Mucosa of rectum (tissue), 2 donors: Measurements from ENCODE around the gene SPSB3.

Experiments
- H3K27ac ChIP-seq, 2 donors: one replicate each; pipeline ENCODE4 v1.7.0; 2013; ENCODE audit warnings: inconsistent platforms in 2 of 2, low read depth in 2 of 2, low read length in 2 of 2
- H3K27me3 ChIP-seq, 2 donors: one replicate each; pipeline ENCODE4 v1.7.0; 2013; ENCODE audit warnings: low read length in 2 of 2; ENCODE audit not compliant: control insufficient read depth in 2 of 2, insufficient read depth in 2 of 2
- H3K36me3 ChIP-seq, 2 donors: one replicate each; pipeline ENCODE4 v1.7.0; 2013; ENCODE audit warnings: low read length in 2 of 2; ENCODE audit not compliant: control insufficient read depth in 2 of 2, insufficient read depth in 2 of 2
- H3K4me1 ChIP-seq, 2 donors: one replicate each; pipeline ENCODE4 v1.7.0; 2013; ENCODE audit warnings: low read length in 2 of 2, mild to moderate bottlenecking in 1 of 2; ENCODE audit not compliant: control insufficient read depth in 2 of 2, insufficient read depth in 2 of 2
- H3K4me3 ChIP-seq, 2 donors: one replicate each; pipeline ENCODE4 v1.7.0; 2013; ENCODE audit warnings: low read length in 2 of 2
- H3K9ac ChIP-seq, 2 donors: one replicate each; pipeline ENCODE4 v1.7.0; 2013; ENCODE audit warnings: low read length in 2 of 2, low read depth in 1 of 2, mild to moderate bottlenecking in 1 of 2
- H3K9me3 ChIP-seq, 2 donors: one replicate each; pipeline ENCODE4 v1.7.0; 2013; ENCODE audit warnings: low read length in 2 of 2; ENCODE audit not compliant: control insufficient read depth in 2 of 2
- donor health status: healthy.
- donor health status: Normal muscosa, but diverticular disease.

SPSB3 gene

GRCh38 chr16:1752853-1753252 is 29.5 kb downstream of the SPSB3 start:
- H3K27me3 ChIP-seq: no peaks in the 10 kb centered on the region
- H3K27ac ChIP-seq: no peak overlapping the region
- no peak overlapping the region for H3K9ac ChIP-seq
- H3K4me1 ChIP-seq: peaks cover 7 to 8% of the 10 kb centered on the region in 2 donors
- H3K36me3 ChIP-seq: peaks cover 31 to 35% of the 10 kb centered on the region in 2 donors
- no peaks in the 10 kb centered on the region for H3K9me3 ChIP-seq
- no peak overlapping the region for H3K4me3 ChIP-seq

- Histone ChIP-seq H3K9ac (no peak overlapping the region), H3K27ac (no peak overlapping the region), H3K27me3 (no peaks in the 10 kb centered on the region), H3K4me1 (peaks cover 0 to 3% of the 10 kb centered on the region in 2 donors), H3K36me3 (peaks cover 39 to 42% of the 10 kb centered on the region in 2 donors), H3K4me3 (no peak overlapping the region), H3K9me3 (no peaks in the 10 kb centered on the region)
Observed at GRCh38 chr16:1751946-1752345, 30.4 kb downstream of the SPSB3 start.

- no peak overlapping the region for H3K9ac ChIP-seq
- H3K4me3 ChIP-seq: no peak overlapping the region
- no peak overlapping the region for H3K27ac ChIP-seq
- H3K36me3 ChIP-seq: peaks cover 50 to 53% of the 10 kb centered on the region in 2 donors
- H3K9me3 ChIP-seq: no peaks in the 10 kb centered on the region
- no peaks in the 10 kb centered on the region for H3K27me3 ChIP-seq
- no peaks in the 10 kb centered on the region for H3K4me1 ChIP-seq
Observed at GRCh38 chr16:1749152-1750117, 32.9 kb downstream of the SPSB3 start.

GRCh38 chr16:1747934-1748333 is 34.4 kb downstream of the SPSB3 start:
- H3K36me3 ChIP-seq: peaks cover 55 to 57% of the 10 kb centered on the region in 2 donors

GRCh38 chr16:1746693-1747195 is 35.6 kb downstream of the SPSB3 start:
- Histone ChIP-seq H3K27ac (no peak overlapping the region), H3K9me3 (no peaks in the 10 kb centered on the region), H3K4me3 (no peak overlapping the region), H3K4me1 (no peaks in the 10 kb centered on the region), H3K36me3 (peaks cover 50 to 51% of the 10 kb centered on the region in 2 donors), H3K27me3 (no peaks in the 10 kb centered on the region), H3K9ac (no peak overlapping the region)

More at GRCh38 chr16:1747934-1748333, 34.4 kb downstream of the SPSB3 start:
- no peak overlapping the region for H3K9ac ChIP-seq
- H3K27me3 ChIP-seq: no peaks in the 10 kb centered on the region
- no peaks in the 10 kb centered on the region for H3K9me3 ChIP-seq
- no peak overlapping the region for H3K27ac ChIP-seq
- H3K4me1 ChIP-seq: no peaks in the 10 kb centered on the region
- no peak overlapping the region for H3K4me3 ChIP-seq

- Histone ChIP-seq H3K9ac (no peak overlapping the region), H3K9me3 (no peaks in the 10 kb centered on the region), H3K27me3 (no peaks in the 10 kb centered on the region), H3K36me3 (peaks cover 46 to 48% of the 10 kb centered on the region in 2 donors), H3K27ac (no peak overlapping the region), H3K4me3 (no peak overlapping the region), H3K4me1 (no peaks in the 10 kb centered on the region)
Observed at GRCh38 chr16:1745900-1746692, 36.3 kb downstream of the SPSB3 start.

GRCh38 chr16:1745181-1745899 is 37.0 kb downstream of the SPSB3 start:
- Histone ChIP-seq H3K9ac (no peak overlapping the region), H3K27me3 (no peaks in the 10 kb centered on the region), H3K9me3 (no peaks in the 10 kb centered on the region), H3K27ac (no peak overlapping the region), H3K4me1 (no peaks in the 10 kb centered on the region), H3K4me3 (no peak overlapping the region), H3K36me3 (peaks cover 44 to 51% of the 10 kb centered on the region in 2 donors)

GRCh38 chr16:1744338-1744840 is 38.0 kb downstream of the SPSB3 start:
- Histone ChIP-seq H3K9ac (no peak overlapping the region), H3K4me1 (no peaks in the 10 kb centered on the region), H3K27me3 (no peaks in the 10 kb centered on the region), H3K4me3 (no peak overlapping the region), H3K36me3 (peaks cover 45 to 53% of the 10 kb centered on the region in 2 donors), H3K9me3 (no peaks in the 10 kb centered on the region), H3K27ac (no peak overlapping the region)

- H3K9ac ChIP-seq: no peak overlapping the region
- H3K27me3 ChIP-seq: no peaks in the 10 kb centered on the region
- H3K27ac ChIP-seq: no peak overlapping the region
- H3K9me3 ChIP-seq: no peaks in the 10 kb centered on the region
- peaks cover 38 to 46% of the 10 kb centered on the region in 2 donors for H3K36me3 ChIP-seq
- no peak overlapping the region for H3K4me3 ChIP-seq
- H3K4me1 ChIP-seq: no peaks in the 10 kb centered on the region
Observed at GRCh38 chr16:1743376-1744337, 38.7 kb downstream of the SPSB3 start.
